K562 (cell line): ENCODE measurements around the gene PPOX. TPM values are rescaled to one million over a fixed set of nuclear protein-coding genes. Genes with fewer than 3 reads are reported as not detected.

Experiments
- CTCFL ChIP-seq: IDR thresholded peaks from 2 replicates; pipeline ENCODE4 v1.6.1; 2011; ENCODE audit warnings: borderline replicate concordance, low read depth, mild to moderate bottlenecking, moderate library complexity, low read length; ENCODE audit not compliant: insufficient read depth, poor library complexity, severe bottlenecking
- DNMT1 ChIP-seq: fragments of 450-650 bp; IDR thresholded peaks from 2 replicates; pipeline ENCODE4 v1.6.1; 2016; ENCODE audit warnings: antibody characterized with exemption, mild to moderate bottlenecking
- E2F1 ChIP-seq: sonication (generic); formaldehyde crosslinking; IDR thresholded peaks from 2 replicates; pipeline ENCODE4 v1.8.1; 2023; ENCODE audit warnings: mild to moderate bottlenecking, missing genetic modification reagents, moderate library complexity
- NRF1 ChIP-seq, 2 experiments: fragments of 450-650 bp; IDR thresholded peaks in 1 of 2; conservative IDR thresholded peaks in 1 of 2; 2 replicates each; pipeline ENCODE4 v1.6.1; 2014; ENCODE audit warnings: mild to moderate bottlenecking in 2 of 2
- RAD51 ChIP-seq: fragments of 450-650 bp; IDR thresholded peaks from 2 replicates; pipeline ENCODE4 v1.7.1; 2016; ENCODE audit warnings: low read depth, mild to moderate bottlenecking, borderline replicate concordance
- SLC30A9 ChIP-seq: fragments of 250-450 bp; sonication (Bioruptor Pico); IDR thresholded peaks from 2 replicates; pipeline ENCODE4 v1.8.0; 2022; ENCODE audit warnings: mild to moderate bottlenecking, moderate library complexity
- TGIF2 ChIP-seq: sonication (generic); formaldehyde crosslinking; IDR thresholded peaks from 2 replicates; pipeline ENCODE4 v1.8.1; 2022; ENCODE audit warnings: mild to moderate bottlenecking, missing genetic modification reagents, moderate library complexity
- ZKSCAN8 ChIP-seq: fragments of 200-800 bp; sonication (Bioruptor generic); IDR thresholded peaks from 2 replicates; pipeline ENCODE4 v1.6.1; 2016; ENCODE audit warnings: missing genetic modification characterization, missing compliant biosample characterization
- ZNF253 ChIP-seq: fragments of 250-450 bp; sonication (Bioruptor Pico); conservative IDR thresholded peaks from 2 replicates; pipeline ENCODE4 v1.6.1; 2021; ENCODE audit warnings: mild to moderate bottlenecking
- ZNF740 ChIP-seq, 3 experiments: fragments of 200-800 bp in 1 of 3; sonication (Bioruptor generic) in 1 of 3; sonication (generic) in 1 of 3; formaldehyde crosslinking in 1 of 3; IDR thresholded peaks; 2 replicates each; pipeline versions ENCODE4 v1.6.1 to v1.8.0; 2016 to 2022; ENCODE audit warnings: mild to moderate bottlenecking in 2 of 3, missing compliant biosample characterization in 2 of 3, missing genetic modification characterization in 2 of 3, missing genetic modification reagents in 1 of 3
- polyA plus RNA-seq, 8 experiments: library from polyadenylated mRNA; depleted of rRNA in 4 of 8; stranded (reverse) in 5 of 8; unstranded in 3 of 8; fragments of >200 nt; fragmentation: Nextera tagmentation in 2 of 8; fragmentation: Illumina TruSeq in 1 of 8; extraction: Ambion mirVana in 2 of 8; extraction: Trizol in 1 of 8; gene quantifications; 2 replicates each; pipeline versions ENCODE4 v1.2.1 to v1.2.3, GENCODE V29; 2011 to 2014; ENCODE audit warnings: inconsistent platforms in 1 of 8, missing spikeins in 1 of 8
- total RNA-seq, 7 experiments: library from RNA; depleted of rRNA in 6 of 7; stranded (reverse); fragments of >200 nt in 6 of 7; fragmentation: Illumina TruSeq in 2 of 7; extraction: Trizol in 2 of 7; gene quantifications; 2 replicates each; pipeline versions ENCODE4 v1.2.1 to v1.2.3, GENCODE V29; 2011 to 2021; ENCODE audit warnings: low replicate concordance in 1 of 7
- TF ChIP-seq, protein P1 (sequence below): fragments of 450-650 bp; formaldehyde crosslinking; IDR thresholded peaks from 2 replicates; pipeline ENCODE4 v1.4.0; 2020; ENCODE audit warnings: mild to moderate bottlenecking, moderate library complexity
- TF ChIP-seq, protein P2 (sequence below), 2 experiments: fragments of 150-350 bp in 1 of 2; IDR thresholded peaks; 2 replicates each; pipeline ENCODE4 v1.6.1; 2012 to 2016; ENCODE audit warnings: low read depth in 2 of 2, low read length in 2 of 2, mild to moderate bottlenecking in 1 of 2, moderate library complexity in 1 of 2
- TF ChIP-seq, protein P3 (sequence below): fragments of 450-650 bp; IDR thresholded peaks from 2 replicates; pipeline ENCODE4 v1.6.1; 2016; ENCODE audit warnings: low read depth, mild to moderate bottlenecking, moderate library complexity

PPOX gene
- total and polyA plus RNA-seq, 9 of the 15 experiments (the other 6 are each of a cell fraction or from before 2014, with no cell fraction given): 17.0 to 57.1 (median 38.9) TPM

- no peak for TF ChIP-seq CTCFL
- no peak for TF ChIP-seq SLC30A9 (CRISPR knock-in tag)
- TF ChIP-seq, protein P1, sequence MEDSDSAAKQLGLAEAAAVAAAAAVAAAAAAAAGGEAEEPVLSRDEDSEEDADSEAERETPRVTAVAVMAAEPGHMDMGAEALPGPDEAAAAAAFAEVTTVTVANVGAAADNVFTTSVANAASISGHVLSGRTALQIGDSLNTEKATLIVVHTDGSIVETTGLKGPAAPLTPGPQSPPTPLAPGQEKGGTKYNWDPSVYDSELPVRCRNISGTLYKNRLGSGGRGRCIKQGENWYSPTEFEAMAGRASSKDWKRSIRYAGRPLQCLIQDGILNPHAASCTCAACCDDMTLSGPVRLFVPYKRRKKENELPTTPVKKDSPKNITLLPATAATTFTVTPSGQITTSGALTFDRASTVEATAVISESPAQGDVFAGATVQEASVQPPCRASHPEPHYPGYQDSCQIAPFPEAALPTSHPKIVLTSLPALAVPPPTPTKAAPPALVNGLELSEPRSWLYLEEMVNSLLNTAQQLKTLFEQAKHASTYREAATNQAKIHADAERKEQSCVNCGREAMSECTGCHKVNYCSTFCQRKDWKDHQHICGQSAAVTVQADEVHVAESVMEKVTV (CRISPR knock-in tag): no peak
- TF ChIP-seq DNMT1: 0 out of 2 replicates have a peak, but pooled peaks have one; percentile 14
- TF ChIP-seq, protein P2, sequence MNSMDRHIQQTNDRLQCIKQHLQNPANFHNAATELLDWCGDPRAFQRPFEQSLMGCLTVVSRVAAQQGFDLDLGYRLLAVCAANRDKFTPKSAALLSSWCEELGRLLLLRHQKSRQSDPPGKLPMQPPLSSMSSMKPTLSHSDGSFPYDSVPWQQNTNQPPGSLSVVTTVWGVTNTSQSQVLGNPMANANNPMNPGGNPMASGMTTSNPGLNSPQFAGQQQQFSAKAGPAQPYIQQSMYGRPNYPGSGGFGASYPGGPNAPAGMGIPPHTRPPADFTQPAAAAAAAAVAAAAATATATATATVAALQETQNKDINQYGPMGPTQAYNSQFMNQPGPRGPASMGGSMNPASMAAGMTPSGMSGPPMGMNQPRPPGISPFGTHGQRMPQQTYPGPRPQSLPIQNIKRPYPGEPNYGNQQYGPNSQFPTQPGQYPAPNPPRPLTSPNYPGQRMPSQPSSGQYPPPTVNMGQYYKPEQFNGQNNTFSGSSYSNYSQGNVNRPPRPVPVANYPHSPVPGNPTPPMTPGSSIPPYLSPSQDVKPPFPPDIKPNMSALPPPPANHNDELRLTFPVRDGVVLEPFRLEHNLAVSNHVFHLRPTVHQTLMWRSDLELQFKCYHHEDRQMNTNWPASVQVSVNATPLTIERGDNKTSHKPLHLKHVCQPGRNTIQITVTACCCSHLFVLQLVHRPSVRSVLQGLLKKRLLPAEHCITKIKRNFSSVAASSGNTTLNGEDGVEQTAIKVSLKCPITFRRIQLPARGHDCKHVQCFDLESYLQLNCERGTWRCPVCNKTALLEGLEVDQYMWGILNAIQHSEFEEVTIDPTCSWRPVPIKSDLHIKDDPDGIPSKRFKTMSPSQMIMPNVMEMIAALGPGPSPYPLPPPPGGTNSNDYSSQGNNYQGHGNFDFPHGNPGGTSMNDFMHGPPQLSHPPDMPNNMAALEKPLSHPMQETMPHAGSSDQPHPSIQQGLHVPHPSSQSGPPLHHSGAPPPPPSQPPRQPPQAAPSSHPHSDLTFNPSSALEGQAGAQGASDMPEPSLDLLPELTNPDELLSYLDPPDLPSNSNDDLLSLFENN (IDR thresholded peaks at IDR 0.05; ENCODE audit: low read depth in 2 of 2, low read length in 2 of 2): peak; percentile 7 to 58; a peak in 2 of 4 replicates
- TF ChIP-seq, protein P3, sequence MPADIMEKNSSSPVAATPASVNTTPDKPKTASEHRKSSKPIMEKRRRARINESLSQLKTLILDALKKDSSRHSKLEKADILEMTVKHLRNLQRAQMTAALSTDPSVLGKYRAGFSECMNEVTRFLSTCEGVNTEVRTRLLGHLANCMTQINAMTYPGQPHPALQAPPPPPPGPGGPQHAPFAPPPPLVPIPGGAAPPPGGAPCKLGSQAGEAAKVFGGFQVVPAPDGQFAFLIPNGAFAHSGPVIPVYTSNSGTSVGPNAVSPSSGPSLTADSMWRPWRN: 0 out of 2 replicates have a peak, but pooled peaks have one; percentile 40
- TF ChIP-seq E2F1 (CRISPR knock-in tag): no peak
- no peak for TF ChIP-seq ZNF740 (CRISPR knock-in tag; IDR thresholded peaks at IDR 0.05)
- no peak; a peak in 1 of 4 replicates for TF ChIP-seq ZNF740 (tag; IDR thresholded peaks at IDR 0.05)
- TF ChIP-seq ZKSCAN8 (CRISPR knock-in tag): no peak
- peak; percentile 32; the same call in 1 of the 2 replicates for TF ChIP-seq RAD51
- TF ChIP-seq TGIF2 (CRISPR knock-in tag): no peak
- peak; percentile 73 to 75 for TF ChIP-seq NRF1 (conservative IDR thresholded peaks at IDR 0.05 in 1 of 2, IDR thresholded peaks at IDR 0.05 in 1 of 2)
- no peak for TF ChIP-seq ZNF253 (CRISPR knock-in tag)
These were observed 12.4 kb upstream of the PPOX start, which contains the start of gene UFC1 (continued) for GRCh38 chr1:161153682-161154337.
